ENCODE results near the gene TNFRSF17.

Gene TNFRSF17

DNA sequence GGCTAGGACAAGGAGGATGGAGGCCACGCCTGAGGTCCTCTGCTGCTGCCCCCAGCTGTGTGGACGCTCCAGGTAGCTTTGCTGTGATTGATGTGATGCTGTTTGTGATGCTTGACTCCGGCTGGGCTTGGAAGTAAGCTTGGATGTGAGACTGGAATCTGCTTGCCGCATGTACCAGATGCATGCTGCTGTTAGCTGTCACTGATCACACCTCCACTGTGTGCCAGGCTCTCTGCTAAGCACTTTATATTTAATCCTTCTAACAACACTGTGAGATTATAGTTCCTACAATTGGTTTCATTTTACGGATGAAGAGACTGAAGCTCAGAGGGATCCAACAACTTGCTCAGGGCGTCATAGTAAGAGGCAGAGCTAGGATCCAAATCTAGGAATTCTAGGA, 35.0 kb downstream of the TNFRSF17 start:
- in situ Hi-C loops (cut with HindIII; ENCODE audit: low sequenced_read_pairs) = no loop called here

DNA sequence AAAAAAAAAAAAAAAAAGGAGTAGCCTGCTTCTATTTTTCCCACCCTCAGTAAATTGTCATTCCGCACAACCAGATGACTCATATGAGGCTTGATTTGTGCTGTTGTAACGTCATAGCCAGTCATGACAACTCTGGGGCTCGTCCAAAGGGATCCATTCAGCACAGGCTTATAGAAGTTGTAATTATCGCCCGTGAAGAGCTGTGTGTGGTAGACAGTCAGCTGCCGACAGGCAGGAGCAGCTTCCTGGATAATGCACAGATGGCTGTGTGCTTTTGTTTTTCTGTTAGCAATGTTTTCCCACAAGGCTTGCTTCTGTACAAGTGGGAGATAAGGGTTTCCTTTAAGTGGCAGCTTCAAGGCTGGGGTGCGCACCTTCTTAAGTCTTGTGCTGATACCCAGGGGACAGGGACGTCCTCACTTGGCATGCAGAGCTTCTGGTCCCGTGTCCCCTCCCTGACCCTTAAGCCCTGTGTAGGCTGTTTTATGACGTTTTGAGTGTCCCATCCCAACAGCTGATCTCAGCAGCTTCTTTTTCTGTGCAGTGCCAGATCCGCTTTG, 37.5 kb downstream of the TNFRSF17 start:
- in situ Hi-C loops (cut with HindIII; ENCODE audit: low sequenced_read_pairs) = no loop called here

DNA sequence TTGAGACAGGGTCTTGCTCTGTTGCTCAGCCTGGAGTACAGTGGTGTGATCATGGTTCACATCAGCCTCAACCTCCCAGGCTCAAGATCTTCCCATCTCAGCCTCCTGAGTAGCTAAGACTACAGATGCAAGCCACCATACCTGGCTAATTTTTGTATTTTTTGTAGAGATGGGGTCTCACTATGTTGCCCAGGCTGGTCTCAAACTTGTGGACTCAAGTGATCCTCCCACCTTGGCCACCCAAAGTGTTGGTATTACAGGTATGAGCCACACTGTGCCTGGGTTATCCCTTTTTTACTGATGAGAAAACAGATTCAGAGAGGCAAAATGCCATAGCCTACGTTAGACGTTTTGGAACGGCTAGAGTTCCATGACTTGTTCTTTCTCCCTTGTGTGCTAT, 41.6 kb downstream of the TNFRSF17 start:
- in situ Hi-C loops (cut with HindIII; ENCODE audit: low sequenced_read_pairs) = loop anchor here (5.0 kb wide), 1 partner anchor 46 kb away; no protein-coding TSS in a partner anchor

DNA sequence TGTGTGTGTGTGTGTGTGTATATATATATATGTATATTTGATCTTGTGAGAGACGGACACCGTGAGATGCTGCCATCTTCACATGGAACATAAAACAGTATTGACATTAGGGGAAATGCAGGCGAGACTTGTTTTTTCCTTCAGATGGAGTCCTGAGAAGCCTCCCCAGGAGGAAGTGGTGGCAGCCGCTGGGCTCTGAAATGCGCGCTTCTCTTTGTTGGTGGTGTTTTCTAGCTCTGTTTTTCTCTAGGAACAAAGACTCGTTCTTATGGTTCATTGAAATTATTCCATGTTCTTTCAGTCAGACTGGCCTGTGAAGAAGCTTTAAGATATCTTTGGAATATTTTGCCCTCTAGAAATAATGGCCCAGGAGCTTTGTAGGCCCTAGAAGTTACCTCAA, 44.5 kb downstream of the TNFRSF17 start:
- in situ Hi-C loops (cut with HindIII; ENCODE audit: low sequenced_read_pairs) = loop anchor here (5.0 kb wide), 1 partner anchor 43 kb away; no protein-coding TSS in a partner anchor

DNA sequence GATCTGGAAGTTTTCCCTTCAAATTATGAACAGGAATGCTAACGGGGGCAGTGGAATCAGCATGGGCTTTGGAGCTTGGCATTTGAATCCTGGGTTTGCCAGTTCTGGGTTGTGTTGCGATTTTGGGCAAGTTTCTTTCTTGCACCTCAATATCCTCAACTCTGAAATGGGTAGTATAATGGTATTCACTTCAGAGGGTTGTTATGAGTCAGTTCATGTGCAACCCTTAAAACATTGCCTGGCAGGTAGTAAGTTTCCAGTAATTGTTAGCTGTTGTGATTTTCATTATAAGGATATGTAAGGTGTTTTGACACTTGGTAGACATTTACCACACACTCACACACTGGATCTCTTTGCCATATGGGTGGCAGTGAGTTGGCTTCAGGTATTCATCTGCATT, 44.9 kb downstream of the TNFRSF17 start:
- in situ Hi-C loops (cut with HindIII; ENCODE audit: low sequenced_read_pairs) = loop anchor here (5.0 kb wide), 1 partner anchor 42 kb away; no protein-coding TSS in a partner anchor

DNA sequence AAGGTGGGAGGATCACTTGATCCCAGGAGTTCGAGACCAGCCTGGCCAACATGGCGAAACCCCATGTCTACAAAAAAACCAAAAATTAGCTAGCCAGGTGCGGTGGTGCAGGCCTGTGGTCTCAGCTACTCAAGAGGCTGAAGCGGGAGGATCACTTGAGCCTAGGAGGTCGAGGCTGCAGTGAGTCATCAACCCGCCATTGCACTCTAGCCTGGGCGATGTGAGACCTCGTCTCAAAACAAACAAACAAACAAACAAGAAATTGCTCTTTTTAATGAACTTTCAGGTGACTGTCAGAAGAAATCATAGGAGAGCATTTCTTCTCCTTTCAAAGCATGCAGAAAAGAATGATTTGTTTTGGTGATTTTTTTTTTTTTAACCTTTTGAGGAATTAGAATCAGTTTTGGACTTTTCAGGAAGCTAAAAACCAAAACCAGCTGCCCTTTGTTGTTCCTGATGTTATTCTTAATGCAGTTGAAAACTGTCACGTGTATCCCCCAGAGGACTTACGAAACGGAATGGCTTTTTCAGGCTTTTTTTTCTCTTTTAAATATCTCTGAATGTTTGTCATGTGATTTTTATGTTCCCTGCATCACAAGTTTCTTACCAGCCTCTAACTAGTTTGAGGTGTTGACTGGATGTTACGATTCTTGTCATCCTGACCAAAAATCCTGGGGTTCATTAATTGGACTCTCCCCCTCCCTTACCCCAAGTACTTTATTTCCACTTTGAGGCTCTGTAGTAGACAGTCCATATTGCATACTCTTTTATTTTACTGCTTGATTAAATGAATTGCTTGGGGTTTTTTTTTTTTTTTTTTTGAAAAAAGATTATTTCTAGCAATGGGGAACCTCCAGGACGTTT, 45.6 kb downstream of the TNFRSF17 start:
- in situ Hi-C loops (cut with HindIII; ENCODE audit: low sequenced_read_pairs) = no loop called here

DNA sequence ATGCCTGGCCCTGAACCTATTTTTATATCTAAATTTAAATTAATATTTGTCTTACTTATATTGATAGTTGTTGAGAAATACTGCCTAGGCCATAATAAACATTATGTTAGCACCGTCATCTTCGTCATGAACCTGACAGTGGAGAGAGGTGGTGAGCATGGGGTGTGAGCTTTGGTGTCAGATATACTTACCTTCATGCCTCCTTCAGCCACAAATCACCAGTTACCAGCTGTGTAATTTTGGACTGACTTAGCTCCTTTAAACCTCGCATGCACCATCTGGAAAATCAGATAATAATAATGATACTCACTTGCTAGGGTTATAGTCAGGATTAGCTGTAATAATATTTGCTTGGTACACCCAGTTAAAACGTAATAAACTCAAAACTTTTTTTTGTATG, 46.6 kb downstream of the TNFRSF17 start:
- in situ Hi-C loops (cut with HindIII; ENCODE audit: low sequenced_read_pairs) = no loop called here

DNA sequence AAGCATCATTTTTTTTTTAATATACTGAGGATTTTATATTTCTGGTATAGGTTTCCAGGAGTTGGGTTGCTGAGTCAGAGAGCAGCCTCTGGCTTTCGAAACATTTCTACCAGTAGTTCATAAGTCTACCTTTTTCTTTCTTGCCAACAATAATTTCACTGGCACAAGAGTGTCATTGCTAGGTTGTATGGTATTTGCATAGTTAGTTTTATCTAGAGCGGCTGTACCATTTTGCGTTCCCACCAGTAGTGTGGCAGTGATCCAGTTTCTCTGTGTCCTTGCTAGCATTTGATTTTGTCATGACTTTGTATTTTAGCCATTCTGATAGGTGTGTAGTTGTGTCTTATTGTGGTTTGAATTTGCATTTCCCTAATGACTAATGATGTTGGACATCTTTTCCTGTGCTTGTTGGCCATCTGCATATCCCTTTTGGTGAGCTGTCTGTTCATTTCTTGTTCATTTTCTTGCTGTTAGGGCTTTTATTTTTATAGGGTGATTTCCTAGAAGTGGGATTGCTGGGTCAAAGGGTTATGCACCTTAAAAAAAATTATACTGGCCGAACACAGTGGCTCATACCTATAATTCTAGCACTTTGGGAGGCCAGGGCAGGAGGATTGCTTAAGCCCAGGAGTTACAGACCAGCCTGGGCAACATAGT, 51.4 kb downstream of the TNFRSF17 start:
- in situ Hi-C loops (cut with HindIII; ENCODE audit: low sequenced_read_pairs) = no loop called here

DNA sequence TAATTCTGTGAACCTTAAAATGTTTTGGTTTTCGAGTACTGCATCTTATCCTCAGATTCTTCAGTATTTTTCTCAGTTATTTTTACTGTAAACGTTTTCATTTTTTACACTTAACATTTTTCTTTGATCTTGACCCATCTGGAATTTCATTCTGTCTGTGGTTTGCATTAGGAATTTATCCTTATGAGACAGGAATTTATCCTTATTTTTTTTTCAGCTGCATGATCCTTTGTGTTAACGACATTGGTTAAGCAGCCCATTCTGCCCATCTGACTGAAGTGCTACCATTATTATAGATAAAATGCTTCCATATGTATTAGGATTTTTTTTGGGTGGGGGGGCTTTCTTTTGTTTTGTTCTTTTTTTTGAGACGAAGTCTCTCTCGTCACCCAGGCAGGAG, 52.5 kb downstream of the TNFRSF17 start:
- in situ Hi-C loops (cut with HindIII; ENCODE audit: low sequenced_read_pairs) = no loop called here
